Heart left ventricle (tissue), 16 donors: ENCODE data around the gene MTM1. TPM values are rescaled to one million over a fixed set of nuclear protein-coding genes. Genes with fewer than 3 reads are reported as not detected.

ENCODE experiments used
- ATAC-seq, 4 donors: fragments of 200-7000 bp; cut with Tn5 transposase; one replicate each; pipeline ENCODE4 v1.9.1; 2020 to 2022; ENCODE audit warnings: moderate library complexity in 4 of 4, mild to moderate bottlenecking in 3 of 4, moderate number of reproducible peaks in 1 of 4
- DNase-seq, 5 donors: peaks; one replicate each; pipeline ENCODE4 v3.0.0-alpha.2; 2020
- H3K27ac ChIP-seq, 12 donors: fragments of 200-600 bp; sonication (generic) in 4 of 12; one replicate each; pipeline versions ENCODE4 v1.5.0 to v1.8.0; 2016 to 2022; ENCODE audit warnings: mild to moderate bottlenecking in 2 of 12
- H3K27me3 ChIP-seq, 9 donors: fragments of 200-600 bp; sonication (generic) in 2 of 9; one replicate each; pipeline versions ENCODE4 v1.5.1 to v1.8.0; 2016 to 2022; ENCODE audit warnings: mild to moderate bottlenecking in 3 of 9
- H3K36me3 ChIP-seq, 9 donors: fragments of 200-600 bp; sonication (generic) in 2 of 9; one replicate each; pipeline versions ENCODE4 v1.5.0 to v1.8.0; 2018 to 2022; ENCODE audit warnings: mild to moderate bottlenecking in 2 of 9
- H3K4me1 ChIP-seq, 12 donors: fragments of 200-600 bp; sonication (generic) in 4 of 12; one replicate each; pipeline versions ENCODE4 v1.5.0 to v1.8.0; 2016 to 2022; ENCODE audit warnings: mild to moderate bottlenecking in 3 of 12
- H3K4me3 ChIP-seq, 12 donors: fragments of 200-600 bp; sonication (generic) in 4 of 12; one replicate each; pipeline versions ENCODE4 v1.5.0 to v1.8.0; 2017 to 2022; ENCODE audit warnings: mild to moderate bottlenecking in 9 of 12, moderate library complexity in 4 of 12
- H3K9me3 ChIP-seq, 12 donors: fragments of 200-600 bp; sonication (generic) in 4 of 12; one replicate each; pipeline versions ENCODE4 v1.5.0 to v1.8.0; 2016 to 2022; ENCODE audit warnings: mild to moderate bottlenecking in 1 of 12
- CTCF ChIP-seq, 12 donors: fragments of 200-600 bp; sonication (generic) in 4 of 12; IDR thresholded peaks; one replicate each; pipeline versions ENCODE4 v1.5.0 to v1.8.0; 2018 to 2022; ENCODE audit warnings: antibody characterized with exemption in 12 of 12, mild to moderate bottlenecking in 5 of 12
- POLR2A ChIP-seq, 2 donors: fragments of 450-650 bp; IDR thresholded peaks; one replicate each; pipeline ENCODE4 v1.6.1; 2017; ENCODE audit warnings: antibody characterized with exemption in 2 of 2, mild to moderate bottlenecking in 2 of 2, moderate library complexity in 2 of 2
- WGBS, 4 donors: extraction: QIAGEN DNeasy Blood & Tissue Kit in 2 of 4; methylation state at CpG; one replicate each; pipeline versions ENCODE4 v1.1.5 to v1.1.7; 2013 to 2018; 5-methylcytosine and 5-hydroxymethylcytosine counted together
- intact Hi-C, 10 donors: fragments of 100-400 bp; cut with DNase I; formaldehyde crosslinking; loops; one replicate each; pipeline versions ENCODE4 v1.11.1 to v1.14.2; 2022
- polyA plus RNA-seq, 2 donors: library from polyadenylated mRNA; stranded (reverse); fragments of 200-250 nt; gene quantifications; one replicate each; pipeline ENCODE4 v1.2.3, GENCODE V29; 2013
- total RNA-seq, 9 donors: library from RNA; depleted of rRNA in 2 of 9; stranded (reverse); fragments of >200 nt in 2 of 9; fragmentation: NEBNext Ultra II Directional in 3 of 9; extraction: Animal tissue kit (Norgen Biotek cat#: 25700) in 3 of 9; gene quantifications; one replicate each; pipeline versions ENCODE4 v1.1.0 to v1.2.4, GENCODE V29; 2016 to 2023
- donor health status: ischemic (EF 13 %, LVEDD 7.1; RV severe dilation, severe dysfunction).
- donor health status: healthy with polysubstance abuse.
- donor health status: DM: no; HTN: yes; CAD: no.
- donor health status: DM: no; HTN: no; CAD: no.
- donor health status: ischemic (EF 25% LVEDD 6.9; RV normal size, moderate dysfunction).
- donor health status: ischemic (EF 25% LVEDD 5.7; RV mildly dilated, moderate dysfunction).
- donor health status: healthy.
- donor health status: DM: yes; HTN: yes; CAD: no.
- donor health status: ischemic (EF 35%, LVEDD 5.7; RV mildly dilated, moderate dysfunction).
- donor health status: nonischemic (EF 11% LVEDD 7.7; RV severe dilation, severe dysfunction).
- donor health status: DM: yes; HTN: yes; CAD: no.
- donor health status: PGD.
- donor health status: ischemic (EF 29% LVEDD 5.4; RV normal size, mild dysfunction).
- donor health status: nonischemic (EF 23%, LVEDD 6.1; RV moderate dilation, normal function).

Gene MTM1
- total and polyA plus RNA-seq, 11 donors, result 2.2 to 18.9 (median 10.1) TPM

GRCh38 chrX:150572206-150572605 is 3.8 kb downstream of the MTM1 start:
- ATAC-seq (no peak), DNase-seq (no peak)
- Histone ChIP-seq H3K36me3 (no peaks in the 10 kb centered on the region), H3K4me1 (peaks cover 0 to 66% (median 15%) of the 10 kb centered on the region in 12 donors), H3K27ac (peak overlapping the region in 3 of 12 donors; percentile 9 to 87 (median 29)), H3K27me3 (no peaks in the 10 kb centered on the region), H3K4me3 (no peak overlapping the region), H3K9me3 (no peaks in the 10 kb centered on the region)
- TF ChIP-seq CTCF (IDR thresholded peaks at IDR 0.05), result no peak
- no peak for TF ChIP-seq POLR2A (IDR thresholded peaks at IDR 0.05)
- whole genome bisulfite sequencing, 4 donors, result 19 to 50% (median 40%) methylated on average over 1 of the region's 1 CpG
- intact Hi-C loops, result loop anchor here in 5 of 10 donors (5.0 to 10.0 kb wide), 4 partner anchors 67 to 617 kb away; partner anchors contain the start of gene MAMLD1 (in 1 of the 5)

GRCh38 chrX:150573106-150573505 is 4.7 kb downstream of the MTM1 start:
- intact Hi-C loops, result loop anchor here in 5 of 10 donors (5.0 to 10.0 kb wide), 4 partner anchors 68 to 618 kb away; partner anchors contain the start of gene MAMLD1 (in 1 of the 5)
- no peak for ATAC-seq

GRCh38 chrX:150573702-150574101 is 5.3 kb downstream of the MTM1 start:
- Histone ChIP-seq H3K27me3 (no peaks in the 10 kb centered on the region), H3K4me3 (no peak overlapping the region), H3K9me3 (peaks cover 0 to 6% (median 0%) of the 10 kb centered on the region in 12 donors), H3K36me3 (no peaks in the 10 kb centered on the region), H3K4me1 (peaks cover 0 to 66% (median 15%) of the 10 kb centered on the region in 12 donors), H3K27ac (peak overlapping the region in 1 of 12 donors; percentile 15)
- TF ChIP-seq POLR2A (IDR thresholded peaks at IDR 0.05), result no peak
- DNase-seq (no peak), ATAC-seq (no peak)
- WGBS, 4 donors, result 55 to 96% (median 84%) methylated on average over 4 of the region's 4 CpGs
- intact Hi-C loops, result loop anchor here in 5 of 10 donors (5.0 to 10.0 kb wide), 4 partner anchors 69 to 619 kb away; partner anchors contain the start of gene MAMLD1 (in 1 of the 5)

More at GRCh38 chrX:150573106-150573505, 4.7 kb downstream of the MTM1 start:
- TF ChIP-seq CTCF (IDR thresholded peaks at IDR 0.05), result no peak
- peak overlapping the region in 1 of 12 donors; percentile 87 for H3K27ac ChIP-seq
- H3K9me3 ChIP-seq, result peaks cover 0 to 3% (median 0%) of the 10 kb centered on the region in 12 donors
- WGBS, 4 donors, result 28 to 68% (median 47%) methylated on average over 1 of the region's 1 CpG
- H3K4me1 ChIP-seq, result peaks cover 0 to 66% (median 15%) of the 10 kb centered on the region in 12 donors
- H3K27me3 ChIP-seq, result no peaks in the 10 kb centered on the region
- no peak overlapping the region for H3K4me3 ChIP-seq
- no peak for DNase-seq
- H3K36me3 ChIP-seq, result no peaks in the 10 kb centered on the region

GRCh38 chrX:150574559-150575418 is 6.4 kb downstream of the MTM1 start:
- TF ChIP-seq CTCF (IDR thresholded peaks at IDR 0.05) (no peak), POLR2A (IDR thresholded peaks at IDR 0.05) (no peak)
- DNase-seq (no peak), ATAC-seq (no peak)
- WGBS, 4 donors, result 48 to 75% (median 65%) methylated on average over 13 of the region's 13 CpGs
- Histone ChIP-seq H3K4me3 (peak overlapping the region in 1 of 12 donors; percentile 25), H3K9me3 (peaks cover 0 to 6% (median 0%) of the 10 kb centered on the region in 12 donors), H3K27me3 (no peaks in the 10 kb centered on the region), H3K27ac (peak overlapping the region in 1 of 12 donors; percentile 54), H3K4me1 (peaks cover 0 to 61% (median 12%) of the 10 kb centered on the region in 12 donors), H3K36me3 (no peaks in the 10 kb centered on the region)
- intact Hi-C loops, result loop anchor here in 5 of 10 donors (5.0 to 10.0 kb wide), 4 partner anchors 70 to 620 kb away; partner anchors contain the start of gene MAMLD1 (in 1 of the 5)
